HCT116 (cell line): Measurements from ENCODE around the gene PRMT7. TPM values are rescaled to one million over a fixed set of nuclear protein-coding genes. Genes with fewer than 3 reads are reported as not detected.

Experiments used
- ATAC-seq: fragments of 200-7000 bp; cut with Tn5 transposase; 2 replicates; pipeline ENCODE4 v1.9.1; 2020; ENCODE audit warnings: mild to moderate bottlenecking, moderate library complexity
- BruUV-seq: library from RNA; stranded (reverse); fragments of 400-500 nt; replicated peaks from 2 replicates; lab custom pipeline; 2021; lab: Mats Ljungman, UMichigan
- CTCF ChIA-PET: fragments of 300-600 bp; sonication (Branson Sonifier 250); formaldehyde crosslinking; loops from one replicate; lab custom pipeline; 2021; ENCODE audit warnings: antibody characterized with exemption; lab: Charles Lee
- POLR2A ChIA-PET: fragments of 300-600, 350-600 bp; sonication (Branson Sonifier 250); formaldehyde crosslinking; loops from one replicate; lab custom pipeline; 2021; ENCODE audit warnings: antibody characterized with exemption; lab: Charles Lee
- RAD21 ChIA-PET, 2 experiments: fragments of 300-600 bp; sonication (Branson Sonifier 250); formaldehyde crosslinking; loops; one replicate each; lab custom pipeline; 2023; ENCODE audit warnings: low total read pairs in 2 of 2; ENCODE audit not compliant: uncharacterized antibody in 2 of 2, unreplicated experiment in 2 of 2, low non-redundant PET in 1 of 2; lab: Charles Lee
- DNase-seq: peaks from one replicate; pipeline ENCODE4 v3.0.0-alpha.2; 2010; ENCODE audit warnings: low read depth, low spot score
- H2AFZ ChIP-seq: fragments of 200-600 bp; shearing (Covaris generic), sonication (generic); 2 replicates; pipeline ENCODE4 v1.6.1; 2017; ENCODE audit warnings: low read depth, mixed run types, mixed read lengths, antibody characterized with exemption, low read length; ENCODE audit not compliant: poor library complexity, severe bottlenecking
- H3K27ac ChIP-seq: 2 replicates; pipeline ENCODE4 v1.5.1; 2012; ENCODE audit warnings: low read depth, low read length
- H3K27me3 ChIP-seq: fragments of 200-600 bp; sonication (generic); 2 replicates; pipeline ENCODE4 v1.6.1; 2016; ENCODE audit warnings: mixed run types, low read length, mixed read lengths; ENCODE audit not compliant: insufficient read depth
- H3K36me3 ChIP-seq, 2 experiments: fragments of 200-500 bp in 1 of 2; fragments of 200-600 bp in 1 of 2; sonication (Bioruptor generic) in 1 of 2; sonication (generic) in 1 of 2; 2 replicates each; pipeline versions ENCODE4 v1.5.1 to v1.6.1; 2014 to 2016; ENCODE audit warnings: low read length in 2 of 2, inconsistent platforms in 1 of 2, mixed read lengths in 1 of 2, mixed run types in 1 of 2; ENCODE audit not compliant: insufficient read depth in 2 of 2, control insufficient read depth in 1 of 2
- H3K4me1 ChIP-seq, 2 experiments: fragments of 200-600 bp in 1 of 2; sonication (generic) in 1 of 2; 2 replicates each; pipeline versions ENCODE4 v1.5.1 to v1.6.1; 2012 to 2017; ENCODE audit warnings: low read length in 2 of 2, inconsistent platforms in 1 of 2, mild to moderate bottlenecking in 1 of 2, mixed read lengths in 1 of 2, mixed run types in 1 of 2, moderate library complexity in 1 of 2; ENCODE audit not compliant: insufficient read depth in 2 of 2, control insufficient read depth in 1 of 2
- H3K4me2 ChIP-seq: fragments of 200-600 bp; sonication (generic); 2 replicates; pipeline ENCODE4 v1.6.1; 2017; ENCODE audit warnings: mixed run types, low read length, mixed read lengths
- H3K4me3 ChIP-seq, 2 experiments: fragments of 200-600 bp in 1 of 2; sonication (generic) in 1 of 2; replicated peaks in 1 of 2; 2 replicates each; pipeline ENCODE4 v1.5.1; 2011 to 2016; ENCODE audit warnings: low read length in 2 of 2, control low read depth in 1 of 2, low read depth in 1 of 2, mild to moderate bottlenecking in 1 of 2, mixed read lengths in 1 of 2, mixed run types in 1 of 2
- H3K79me2 ChIP-seq: fragments of 200-600 bp; sonication (generic); 2 replicates; pipeline ENCODE4 v1.6.1; 2017; ENCODE audit warnings: mild to moderate bottlenecking, mixed run types, low read length, moderate library complexity, mixed read lengths; ENCODE audit not compliant: insufficient read depth
- H3K9ac ChIP-seq: fragments of 200-600 bp; sonication (generic); 2 replicates; pipeline ENCODE4 v1.6.1; 2016; ENCODE audit warnings: low read length, mixed read lengths
- H3K9me2 ChIP-seq: fragments of 200-600 bp; sonication (generic), shearing (Covaris generic); 2 replicates; pipeline ENCODE4 v1.6.1; 2017; ENCODE audit warnings: mixed run types, mild to moderate bottlenecking, moderate library complexity; ENCODE audit not compliant: insufficient read depth
- H3K9me3 ChIP-seq, 2 experiments: fragments of 200-500 bp in 1 of 2; fragments of 200-600 bp in 1 of 2; sonication (Bioruptor generic) in 1 of 2; sonication (generic) in 1 of 2; 2 replicates each; pipeline ENCODE4 v1.6.1; 2014 to 2017; ENCODE audit warnings: low read length in 2 of 2, mixed read lengths in 2 of 2, inconsistent platforms in 1 of 2, low read depth in 1 of 2, mild to moderate bottlenecking in 1 of 2, mixed run types in 1 of 2, moderate library complexity in 1 of 2; ENCODE audit not compliant: control insufficient read depth in 1 of 2, insufficient read depth in 1 of 2
- H4K20me1 ChIP-seq: fragments of 200-600 bp; sonication (generic), shearing (Covaris generic); 2 replicates; pipeline ENCODE4 v1.6.1; 2017; ENCODE audit warnings: mixed run types, mild to moderate bottlenecking, moderate library complexity; ENCODE audit not compliant: insufficient read depth
- ATF3 ChIP-seq: IDR thresholded peaks from 2 replicates; pipeline ENCODE4 v1.6.1; 2012
- CBX3 ChIP-seq: IDR thresholded peaks from 2 replicates; pipeline ENCODE4 v1.6.1; 2012; ENCODE audit warnings: low read depth
- CEBPB ChIP-seq: IDR thresholded peaks from 2 replicates; pipeline ENCODE4 v1.6.1; 2012; ENCODE audit warnings: low read depth
- CTCF ChIP-seq, 3 experiments: fragments of 200-600 bp in 1 of 3; sonication (generic) in 1 of 3; IDR thresholded peaks in 2 of 3; conservative IDR thresholded peaks in 1 of 3; 2 replicates each; pipeline ENCODE4 v1.5.1; 2012 to 2017; ENCODE audit warnings: low read depth in 2 of 3, low read length in 2 of 3, antibody characterized with exemption in 1 of 3, borderline replicate concordance in 1 of 3, control low read depth in 1 of 3, mild to moderate bottlenecking in 1 of 3, mixed read lengths in 1 of 3, mixed run types in 1 of 3, moderate library complexity in 1 of 3; ENCODE audit not compliant: insufficient read depth in 1 of 3
- EGR1 ChIP-seq: IDR thresholded peaks from 2 replicates; pipeline ENCODE4 v1.6.1; 2012; ENCODE audit warnings: low read depth
- ELF1 ChIP-seq: IDR thresholded peaks from 2 replicates; pipeline ENCODE4 v1.6.1; 2012; ENCODE audit warnings: low read depth, borderline replicate concordance
- EZH2 ChIP-seq: fragments of 200-600 bp; sonication (generic); IDR thresholded peaks from 2 replicates; pipeline ENCODE4 v1.6.1; 2017; ENCODE audit warnings: antibody characterized with exemption, mixed run types
- EZH2phosphoT487 ChIP-seq: fragments of 200-600 bp; IDR thresholded peaks from 2 replicates; pipeline ENCODE4 v1.6.1; 2018; ENCODE audit warnings: antibody characterized with exemption, borderline replicate concordance
- FOSL1 ChIP-seq: IDR thresholded peaks from 2 replicates; pipeline ENCODE4 v1.6.1; 2012; ENCODE audit warnings: low read depth
- JUND ChIP-seq: IDR thresholded peaks from 2 replicates; pipeline ENCODE4 v1.6.1; 2012
- MAX ChIP-seq: IDR thresholded peaks from 2 replicates; pipeline ENCODE4 v1.6.1; 2012
- POLR2A ChIP-seq: IDR thresholded peaks from 2 replicates; pipeline ENCODE4 v1.7.0; 2011; ENCODE audit warnings: borderline replicate concordance; ENCODE audit not compliant: insufficient read depth, insufficient read length; ENCODE audit errors: extremely low read depth
- POLR2AphosphoS5 ChIP-seq: IDR thresholded peaks from 2 replicates; pipeline ENCODE4 v1.6.1; 2011; ENCODE audit warnings: mild to moderate bottlenecking, low read depth, low read length, moderate library complexity
- REST ChIP-seq: IDR thresholded peaks from 2 replicates; pipeline ENCODE4 v1.6.1; 2012; ENCODE audit warnings: low read depth
- SIN3A ChIP-seq: IDR thresholded peaks from 2 replicates; pipeline ENCODE4 v1.6.1; 2012; ENCODE audit warnings: low read depth
- SP1 ChIP-seq: IDR thresholded peaks from 2 replicates; pipeline ENCODE4 v1.6.1; 2012; ENCODE audit warnings: low read depth
- YY1 ChIP-seq: IDR thresholded peaks from 2 replicates; pipeline ENCODE4 v1.6.1; 2011; ENCODE audit warnings: low read length, low read depth, moderate library complexity, mild to moderate bottlenecking; ENCODE audit not compliant: insufficient replicate concordance; ENCODE audit errors: extremely low read depth
- ZBTB33 ChIP-seq: IDR thresholded peaks from 2 replicates; pipeline ENCODE4 v1.6.1; 2011; ENCODE audit warnings: mild to moderate bottlenecking, low read length, moderate library complexity; ENCODE audit not compliant: insufficient replicate concordance; ENCODE audit errors: extremely low read depth
- ZNF274 ChIP-seq: fragments of 200-500 bp; sonication (Bioruptor generic); IDR thresholded peaks from 2 replicates; pipeline ENCODE4 v1.6.1; 2014; ENCODE audit warnings: mild to moderate bottlenecking, low read depth, low read length, inconsistent platforms
- intact Hi-C: fragments of 100-400 bp; cut with micrococcal nuclease; formaldehyde crosslinking; loops from 2 replicates; pipeline ENCODE4 v1.10.0; 2022
- total RNA-seq: library from RNA; stranded (reverse); gene quantifications from one replicate; pipeline ENCODE4 v1.2.1, GENCODE V29; 2021; ENCODE audit not compliant: unreplicated experiment

PRMT7 gene
- total RNA-seq, 1 experiment from 2014 or later, result 34.4 TPM

- no peaks in the 10 kb centered on the region for H3K9me2 ChIP-seq
- TF ChIP-seq EGR1 (no peak), CTCF (IDR thresholded peaks at IDR 0.05 in 2 of 3, conservative IDR thresholded peaks at IDR 0.05 in 1 of 3; ENCODE audit: borderline replicate concordance in 1 of 3, insufficient read depth in 1 of 3, low read depth in 2 of 3, low read length in 2 of 3) (no peak), ELF1 (no peak), YY1 (no peak), POLR2AphosphoS5 (no peak), EZH2 (no peak), POLR2A (no peak), SP1 (no peak), SIN3A (no peak), FOSL1 (no peak), ZBTB33 (no peak), CBX3 (no peak), REST (no peak), CEBPB (no peak), ZNF274 (no peak), MAX (no peak), ATF3 (no peak), EZH2phosphoT487 (no peak), JUND (no peak)
- DNase-seq (no peak), ATAC-seq (no peak)
- no peak overlapping the region for H3K27ac ChIP-seq
- BruUV-seq, result no TSS peak
- H3K9ac ChIP-seq, result no peak overlapping the region
- no peak overlapping the region for H3K4me3 ChIP-seq
- CTCF ChIA-PET, result interaction anchor here (0.6 to 1.1 kb wide), 2 partner anchors 10 to 27 kb away, joined by 3 read pairs; no protein-coding TSS in a partner anchor
- intact Hi-C loops, result no loop called here
- H3K4me2 ChIP-seq, result no peak overlapping the region
- peaks cover 0 to 4% of the 10 kb centered on the region in 2 experiments; a peak in 1 of 4 replicates for H3K36me3 ChIP-seq
- POLR2A ChIA-PET, result no interaction called here
- no peaks in the 10 kb centered on the region for H3K9me3 ChIP-seq
- no peaks in the 10 kb centered on the region for H3K27me3 ChIP-seq
- H3K4me1 ChIP-seq, result peaks cover 0 to 6% of the 10 kb centered on the region in 2 experiments; a peak in 1 of 4 replicates
- no peaks in the 10 kb centered on the region for H4K20me1 ChIP-seq
- RAD21 ChIA-PET, result no interaction called here
- H3K79me2 ChIP-seq, result no peaks in the 10 kb centered on the region
- no peak overlapping the region for H2AFZ ChIP-seq
These were observed 51.6 kb downstream of the PRMT7 start for GRCh38 chr16:68362262-68362913.
